ENCODE measurements around the gene LUC7L3. TPM values are rescaled to one million over a fixed set of nuclear protein-coding genes. Genes with fewer than 3 reads are reported as not detected.

Gene LUC7L3
- total RNA-seq, 1 experiment from 2014 or later: 184 TPM

GRCh38 chr17:50762177-50762576, 42.8 kb downstream of the LUC7L3 start:
- intact Hi-C loops (cut with micrococcal nuclease): no loop called here
- POLR2A ChIA-PET: no interaction called here

More at GRCh38 chr17:50762177-50762576, 42.8 kb downstream of the LUC7L3 start:
- no peak for DNase-seq (ENCODE audit: low read depth, low spot score)
- H3K79me2 ChIP-seq (ENCODE audit: insufficient read depth, low read length): no peaks in the 10 kb centered on the region
- ChIA-PET CTCF (interaction anchor here (3.7 kb wide), 1 partner anchor 21 kb away, joined by 21 read pairs; no protein-coding TSS in a partner anchor), RAD21 (ENCODE audit: low non-redundant PET in 1 of 2, low total read pairs in 2 of 2, uncharacterized antibody in 2 of 2, unreplicated experiment in 2 of 2) (no interaction called here)
- ATAC-seq: no peak
- H4K20me1 ChIP-seq (ENCODE audit: insufficient read depth): no peaks in the 10 kb centered on the region
- TF ChIP-seq CEBPB (IDR thresholded peaks at IDR 0.05; ENCODE audit: low read depth) (no peak), EZH2 (IDR thresholded peaks at IDR 0.05) (no peak), FOSL1 (IDR thresholded peaks at IDR 0.05; ENCODE audit: low read depth) (no peak), REST (IDR thresholded peaks at IDR 0.05; ENCODE audit: low read depth) (no peak), JUND (IDR thresholded peaks at IDR 0.05) (no peak), POLR2A (IDR thresholded peaks at IDR 0.05; ENCODE audit: borderline replicate concordance, extremely low read depth, insufficient read depth, insufficient read length) (no peak), MAX (IDR thresholded peaks at IDR 0.05) (no peak), ZBTB33 (IDR thresholded peaks at IDR 0.05; ENCODE audit: extremely low read depth, insufficient replicate concordance, low read length) (no peak), EGR1 (IDR thresholded peaks at IDR 0.05; ENCODE audit: low read depth) (no peak), ATF3 (IDR thresholded peaks at IDR 0.05) (no peak), CBX3 (IDR thresholded peaks at IDR 0.05; ENCODE audit: low read depth) (no peak), SP1 (IDR thresholded peaks at IDR 0.05; ENCODE audit: low read depth) (no peak), YY1 (IDR thresholded peaks at IDR 0.05; ENCODE audit: extremely low read depth, insufficient replicate concordance, low read depth, low read length) (no peak), SRF (IDR thresholded peaks at IDR 0.05; ENCODE audit: low read depth) (no peak), POLR2AphosphoS5 (IDR thresholded peaks at IDR 0.05; ENCODE audit: low read depth, low read length) (no peak), TCF7L2 (IDR thresholded peaks at IDR 0.05; ENCODE audit: borderline replicate concordance, extremely low read depth, insufficient read depth, insufficient read length) (no peak), ZFX (IDR thresholded peaks at IDR 0.05) (no peak), ZNF274 (IDR thresholded peaks at IDR 0.05; ENCODE audit: low read depth, low read length) (no peak), SIN3A (IDR thresholded peaks at IDR 0.05; ENCODE audit: low read depth) (no peak), ELF1 (IDR thresholded peaks at IDR 0.05; ENCODE audit: borderline replicate concordance, low read depth) (no peak)
- no peaks in the 10 kb centered on the region for H3K27me3 ChIP-seq (ENCODE audit: insufficient read depth, low read length)
- no peak overlapping the region for H3K27ac ChIP-seq (ENCODE audit: low read depth, low read length)
- no peak overlapping the region for H3K4me2 ChIP-seq (ENCODE audit: low read length)
- no peaks in the 10 kb centered on the region for H3K9me3 ChIP-seq (ENCODE audit: control insufficient read depth in 1 of 2, insufficient read depth in 1 of 2, low read depth in 1 of 2, low read length in 2 of 2)
- no peaks in the 10 kb centered on the region for H3K36me3 ChIP-seq (ENCODE audit: control insufficient read depth in 1 of 2, insufficient read depth in 2 of 2, low read length in 2 of 2)
- H2AFZ ChIP-seq (ENCODE audit: low read depth, low read length, poor library complexity, severe bottlenecking): no peak overlapping the region
- no TSS peak for BruUV-seq (replicated peaks)
- no peak overlapping the region for H3K4me3 ChIP-seq (replicated peaks in 1 of 2; ENCODE audit: low read depth in 1 of 2, low read length in 2 of 2)
- peaks cover under 1 to 2% of the 10 kb centered on the region in 2 experiments; a peak in 2 of 4 replicates for H3K4me1 ChIP-seq (ENCODE audit: control insufficient read depth in 1 of 2, insufficient read depth in 2 of 2, low read length in 2 of 2)
- no peaks in the 10 kb centered on the region for H3K9me2 ChIP-seq (ENCODE audit: insufficient read depth)
- no peak overlapping the region for H3K9ac ChIP-seq (ENCODE audit: low read length)
